ENCODE data around the gene COL18A1.

DNA sequence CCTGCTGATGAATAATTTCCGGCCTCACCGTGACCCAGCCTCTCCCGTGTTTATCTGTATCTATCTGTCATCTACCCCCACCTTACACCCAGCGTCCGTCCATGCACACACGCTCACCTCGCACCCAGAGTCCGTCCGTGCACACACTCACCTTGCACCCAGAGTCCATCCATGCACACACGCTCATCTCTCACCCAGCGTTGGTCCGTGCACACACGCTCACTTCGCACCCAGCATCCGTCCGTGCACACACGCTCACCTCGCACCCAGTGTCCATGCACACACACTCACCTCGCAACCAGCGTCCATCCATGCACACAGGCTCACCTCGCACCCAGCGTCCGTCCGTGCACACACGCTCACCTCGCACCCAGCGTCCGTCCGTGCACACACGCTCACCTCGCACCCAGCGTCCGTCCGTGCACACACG, 25.0 kb upstream of the COL18A1 start:
- TF ChIP-seq CTCF (IDR thresholded peaks at IDR 0.05) = no peak
- no peak for TF ChIP-seq EP300 (IDR thresholded peaks at IDR 0.05)
- TF ChIP-seq POLR2AphosphoS5 (IDR thresholded peaks at IDR 0.05) = no peak
- TF ChIP-seq POLR2A (IDR thresholded peaks at IDR 0.05; ENCODE audit: low read depth) = no peak
